Ishikawa (cell line): ENCODE data around the gene TFAP2A.

Source experiments
- CEBPB ChIP-seq: IDR thresholded peaks from 2 replicates; pipeline ENCODE4 v1.6.1; 2012
- CREB1 ChIP-seq: IDR thresholded peaks from 2 replicates; pipeline ENCODE4 v1.6.1; 2012; ENCODE audit warnings: low read depth
- EGR1 ChIP-seq: IDR thresholded peaks from 2 replicates; pipeline ENCODE4 v1.6.1; 2012
- EP300 ChIP-seq: IDR thresholded peaks from 2 replicates; pipeline ENCODE4 v1.6.1; 2012; ENCODE audit warnings: borderline replicate concordance
- FOXM1 ChIP-seq: IDR thresholded peaks from 2 replicates; pipeline ENCODE4 v1.6.1; 2012; ENCODE audit warnings: low read depth, borderline replicate concordance
- NFIC ChIP-seq: IDR thresholded peaks from 2 replicates; pipeline ENCODE4 v1.6.1; 2012
- RAD21 ChIP-seq: IDR thresholded peaks from 2 replicates; pipeline ENCODE4 v1.6.1; 2012; ENCODE audit warnings: low read depth
- TAF1 ChIP-seq: IDR thresholded peaks from 2 replicates; pipeline ENCODE4 v1.6.1; 2012; ENCODE audit warnings: low read depth, mild to moderate bottlenecking
- TCF12 ChIP-seq: IDR thresholded peaks from 2 replicates; pipeline ENCODE4 v1.6.1; 2012; ENCODE audit warnings: low read depth
- TEAD4 ChIP-seq: IDR thresholded peaks from 2 replicates; pipeline ENCODE4 v1.6.1; 2012
- USF1 ChIP-seq: IDR thresholded peaks from 2 replicates; pipeline ENCODE4 v1.6.1; 2012
- YY1 ChIP-seq: IDR thresholded peaks from 2 replicates; pipeline ENCODE4 v1.6.1; 2012; ENCODE audit warnings: low read depth
- ZBTB7A ChIP-seq: IDR thresholded peaks from 2 replicates; pipeline ENCODE4 v1.6.1; 2012; ENCODE audit warnings: low read depth
- TF ChIP-seq, protein P1 (sequence below): IDR thresholded peaks from 2 replicates; pipeline ENCODE4 v1.6.1; 2012
- TF ChIP-seq, protein P2 (sequence below): IDR thresholded peaks from 2 replicates; pipeline ENCODE4 v1.6.1; 2012; ENCODE audit warnings: low read depth, mild to moderate bottlenecking

TFAP2A gene

GRCh38 chr6:10359581-10359980 lies 55.3 kb downstream of the TFAP2A start:
- TF ChIP-seq TEAD4 (no peak), FOXM1 (no peak), CEBPB (no peak)
- TF ChIP-seq, protein P1, sequence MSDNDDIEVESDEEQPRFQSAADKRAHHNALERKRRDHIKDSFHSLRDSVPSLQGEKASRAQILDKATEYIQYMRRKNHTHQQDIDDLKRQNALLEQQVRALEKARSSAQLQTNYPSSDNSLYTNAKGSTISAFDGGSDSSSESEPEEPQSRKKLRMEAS, result no peak
- TF ChIP-seq, protein P2, sequence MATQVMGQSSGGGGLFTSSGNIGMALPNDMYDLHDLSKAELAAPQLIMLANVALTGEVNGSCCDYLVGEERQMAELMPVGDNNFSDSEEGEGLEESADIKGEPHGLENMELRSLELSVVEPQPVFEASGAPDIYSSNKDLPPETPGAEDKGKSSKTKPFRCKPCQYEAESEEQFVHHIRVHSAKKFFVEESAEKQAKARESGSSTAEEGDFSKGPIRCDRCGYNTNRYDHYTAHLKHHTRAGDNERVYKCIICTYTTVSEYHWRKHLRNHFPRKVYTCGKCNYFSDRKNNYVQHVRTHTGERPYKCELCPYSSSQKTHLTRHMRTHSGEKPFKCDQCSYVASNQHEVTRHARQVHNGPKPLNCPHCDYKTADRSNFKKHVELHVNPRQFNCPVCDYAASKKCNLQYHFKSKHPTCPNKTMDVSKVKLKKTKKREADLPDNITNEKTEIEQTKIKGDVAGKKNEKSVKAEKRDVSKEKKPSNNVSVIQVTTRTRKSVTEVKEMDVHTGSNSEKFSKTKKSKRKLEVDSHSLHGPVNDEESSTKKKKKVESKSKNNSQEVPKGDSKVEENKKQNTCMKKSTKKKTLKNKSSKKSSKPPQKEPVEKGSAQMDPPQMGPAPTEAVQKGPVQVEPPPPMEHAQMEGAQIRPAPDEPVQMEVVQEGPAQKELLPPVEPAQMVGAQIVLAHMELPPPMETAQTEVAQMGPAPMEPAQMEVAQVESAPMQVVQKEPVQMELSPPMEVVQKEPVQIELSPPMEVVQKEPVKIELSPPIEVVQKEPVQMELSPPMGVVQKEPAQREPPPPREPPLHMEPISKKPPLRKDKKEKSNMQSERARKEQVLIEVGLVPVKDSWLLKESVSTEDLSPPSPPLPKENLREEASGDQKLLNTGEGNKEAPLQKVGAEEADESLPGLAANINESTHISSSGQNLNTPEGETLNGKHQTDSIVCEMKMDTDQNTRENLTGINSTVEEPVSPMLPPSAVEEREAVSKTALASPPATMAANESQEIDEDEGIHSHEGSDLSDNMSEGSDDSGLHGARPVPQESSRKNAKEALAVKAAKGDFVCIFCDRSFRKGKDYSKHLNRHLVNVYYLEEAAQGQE, result no peak

DNA sequence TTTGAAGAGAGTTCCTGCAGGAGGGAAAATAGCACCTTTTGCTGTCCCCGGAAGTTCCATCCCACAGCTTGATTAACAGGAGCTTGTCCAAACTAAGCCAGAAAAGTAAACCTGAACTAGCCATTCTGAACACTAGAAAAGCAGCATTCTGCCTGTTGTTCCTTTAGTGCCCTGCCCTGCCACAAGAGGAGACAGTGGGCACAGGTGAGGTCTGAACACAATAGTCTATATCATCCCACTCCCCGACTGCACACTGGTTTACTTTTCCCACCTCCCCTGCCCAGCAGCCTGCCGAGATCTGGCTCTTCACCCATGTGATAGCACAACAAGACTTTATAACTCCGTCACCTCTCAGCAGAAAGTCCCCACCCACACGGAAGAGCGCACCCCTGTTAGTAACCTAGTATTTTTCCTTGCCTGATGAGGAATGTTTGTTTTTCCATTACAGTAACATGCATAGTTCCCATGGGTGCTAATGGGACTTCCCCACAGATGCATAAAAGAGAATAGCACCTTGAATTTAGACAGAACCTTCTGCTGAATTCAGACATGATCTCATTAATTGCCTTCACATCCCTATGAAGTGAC lies 59.7 kb downstream of the TFAP2A start:
- no peak for TF ChIP-seq TCF12
- TF ChIP-seq FOXM1, result no peak
- no peak for TF ChIP-seq EP300
- TF ChIP-seq CEBPB, result no peak

GRCh38 chr6:10351791-10352190 lies 63.1 kb downstream of the TFAP2A start:
- TF ChIP-seq EP300 (no peak), EGR1 (no peak), NFIC (no peak), RAD21 (no peak), TAF1 (no peak), USF1 (no peak), FOXM1 (no peak), TEAD4 (no peak), CEBPB (no peak), ZBTB7A (no peak), YY1 (no peak), TCF12 (no peak), CREB1 (no peak)
- TF ChIP-seq, protein P2, result no peak
- TF ChIP-seq, protein P1, result no peak

DNA sequence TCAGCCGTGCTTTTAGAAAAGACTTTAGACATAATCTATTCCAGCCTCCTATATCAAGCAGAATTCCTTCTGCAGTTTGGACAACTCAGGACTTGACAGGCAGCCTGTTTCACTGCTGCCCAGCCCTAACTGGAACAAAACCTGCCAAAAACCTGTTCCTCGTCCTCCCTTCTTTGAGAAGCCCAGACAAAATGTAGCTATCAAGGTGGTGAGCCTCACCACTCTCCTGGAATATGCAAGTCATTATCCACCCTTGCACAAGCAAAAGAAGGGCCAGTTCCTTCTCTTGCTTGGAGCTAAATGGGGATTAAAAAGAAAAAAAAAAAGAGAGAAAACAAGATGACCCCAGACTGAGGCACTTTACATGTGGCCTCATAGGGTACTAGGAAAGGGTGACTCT lies 64.2 kb downstream of the TFAP2A start:
- no peak for TF ChIP-seq EGR1
- TF ChIP-seq USF1, result no peak
- TF ChIP-seq TAF1, result no peak
- TF ChIP-seq TCF12, result no peak
- no peak for TF ChIP-seq FOXM1
- no peak for TF ChIP-seq RAD21
- TF ChIP-seq, protein P2, result no peak
- TF ChIP-seq, protein P1, result no peak

DNA sequence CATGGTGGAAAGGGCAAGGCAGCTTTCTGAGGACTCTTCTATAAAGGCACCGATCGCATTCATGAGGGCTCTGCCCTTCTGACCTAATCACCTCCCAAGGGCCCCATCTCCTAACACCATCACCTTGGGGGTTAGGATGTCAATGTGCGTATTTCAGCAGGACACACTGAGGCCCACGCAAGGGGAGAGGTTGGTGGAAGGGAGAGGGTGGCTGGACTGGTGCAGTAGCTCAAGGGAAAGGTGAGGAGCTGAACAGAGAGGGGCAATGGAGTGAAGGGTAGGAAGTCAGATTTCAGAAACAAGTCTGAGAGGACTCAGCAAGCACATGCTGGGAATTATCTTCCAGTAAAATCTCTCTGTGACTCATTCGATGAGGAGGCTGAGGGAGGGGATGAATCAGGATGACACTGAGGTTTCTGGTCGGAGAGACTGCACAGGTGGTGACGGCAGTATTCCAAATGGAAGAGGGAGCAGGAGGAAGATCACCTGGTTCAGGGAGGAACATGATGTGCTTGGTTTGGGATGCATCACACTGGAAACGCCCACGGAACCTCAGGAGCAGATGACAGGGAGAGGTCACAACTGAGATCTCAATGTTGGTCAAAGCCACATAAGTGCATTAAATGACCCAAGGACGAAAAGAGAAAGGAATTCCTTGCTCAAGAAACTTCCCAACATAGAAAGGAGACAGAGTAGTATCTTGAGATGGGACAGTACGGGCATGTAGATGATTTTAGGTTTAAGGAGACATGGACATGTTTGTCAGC lies 67.1 kb downstream of the TFAP2A start:
- no peak for TF ChIP-seq TCF12
- TF ChIP-seq YY1, result no peak
- no peak for TF ChIP-seq RAD21
- no peak for TF ChIP-seq USF1
- TF ChIP-seq TEAD4, result no peak
- no peak for TF ChIP-seq EP300
- TF ChIP-seq, protein P2, result no peak
- no peak for TF ChIP-seq FOXM1
